ENCODE measurements around the gene NOXA1. TPM values are rescaled to one million over a fixed set of nuclear protein-coding genes. Genes with fewer than 3 reads are reported as not detected.
A peak's percentile ranks its signal among the peaks of the same experiment; 100 is the strongest.
"Not testable (repeated sequence)": the region's sequence is repeated elsewhere in the genome, so short reads cannot be mapped to it uniquely, and the experiment has no call there.

NOXA1 gene
- total and polyA plus RNA-seq, 3 donors from 2014 or later: 2.5 to 8.0 (median 4.6) TPM

- TF ChIP-seq CTCF (IDR thresholded peaks at IDR 0.05): no peak
- TF ChIP-seq POLR2A (IDR thresholded peaks at IDR 0.05): no peak
- H3K4me1 ChIP-seq: peaks cover 38% of the 10 kb centered on the region
- no peak overlapping the region for H3K4me3 ChIP-seq
- no peaks in the 10 kb centered on the region for H3K9me3 ChIP-seq
- DNase-seq: no peak
- WGBS, 2 donors: 67 to 79% methylated on average over 11 of the region's 11 CpGs
- H3K27ac ChIP-seq: peak overlapping the region; percentile 9 to 17
- no peaks in the 10 kb centered on the region for H3K36me3 ChIP-seq (ENCODE audit: low read depth, missing control alignments)
- no peaks in the 10 kb centered on the region for H3K27me3 ChIP-seq
- intact Hi-C loops (cut with DNase I; ENCODE audit: low total_unique reads): loop anchor here (10.0 kb wide), 1 partner anchor 95 kb away; no protein-coding TSS in a partner anchor
These were observed 13.7 kb upstream of the NOXA1 start for GRCh38 chr9:137409515-137409914.

- H3K4me3 ChIP-seq; H3K27me3 ChIP-seq; H3K36me3 ChIP-seq (ENCODE audit: low read depth, missing control alignments); DNase-seq; H3K9me3 ChIP-seq; intact Hi-C loops (cut with DNase I; ENCODE audit: low total_unique reads): not testable (repeated sequence)
- Histone ChIP-seq H3K27ac (peak overlapping the region in 1 of 2 donors; percentile 44), H3K4me1 (peaks cover 38% of the 10 kb centered on the region)
- 78 to 79% methylated on average over 11 to 18 of the region's 18 CpGs for WGBS, 2 donors
These were observed 12.8 kb upstream of the NOXA1 start for GRCh38 chr9:137410236-137410890.

GRCh38 chr9:137410891-137411249, 12.3 kb upstream of the NOXA1 start:
- Histone ChIP-seq H3K4me3 (no peak overlapping the region), H3K36me3 (ENCODE audit: low read depth, missing control alignments) (no peaks in the 10 kb centered on the region), H3K27ac (peak overlapping the region; percentile 39 to 44), H3K27me3 (no peaks in the 10 kb centered on the region), H3K9me3 (no peaks in the 10 kb centered on the region), H3K4me1 (peaks cover 38% of the 10 kb centered on the region)
- 85% methylated on average over 15 of the region's 15 CpGs; no CpG with 5 or more reads in 1 of the 2 donors for WGBS, 2 donors
- TF ChIP-seq CTCF (IDR thresholded peaks at IDR 0.05) (no peak), POLR2A (IDR thresholded peaks at IDR 0.05) (no peak)
- no peak for DNase-seq
- intact Hi-C loops (cut with DNase I; ENCODE audit: low total_unique reads): no loop called here

- no peaks in the 10 kb centered on the region for H3K27me3 ChIP-seq
- H3K27ac ChIP-seq: peak overlapping the region; percentile 39 to 44
- DNase-seq: no peak
- intact Hi-C loops (cut with DNase I; ENCODE audit: low total_unique reads): no loop called here
- no peak for TF ChIP-seq POLR2A (IDR thresholded peaks at IDR 0.05)
- no peak for TF ChIP-seq CTCF (IDR thresholded peaks at IDR 0.05)
- no peaks in the 10 kb centered on the region for H3K9me3 ChIP-seq
- WGBS, 2 donors: 76% methylated on average over 13 of the region's 17 CpGs; no CpG with 5 or more reads in 1 of the 2 donors
- no peak overlapping the region for H3K4me3 ChIP-seq
- no peaks in the 10 kb centered on the region for H3K36me3 ChIP-seq (ENCODE audit: low read depth, missing control alignments)
- H3K4me1 ChIP-seq: peaks cover 37% of the 10 kb centered on the region
These were observed 11.9 kb upstream of the NOXA1 start for GRCh38 chr9:137411260-137411644.

GRCh38 chr9:137411645-137412380, 11.4 kb upstream of the NOXA1 start:
- DNase-seq: peak; percentile 78
- H3K9me3 ChIP-seq: no peaks in the 10 kb centered on the region
- no peaks in the 10 kb centered on the region for H3K27me3 ChIP-seq
- TF ChIP-seq CTCF (IDR thresholded peaks at IDR 0.05) (no peak), POLR2A (IDR thresholded peaks at IDR 0.05) (no peak)
- no peaks in the 10 kb centered on the region for H3K36me3 ChIP-seq (ENCODE audit: low read depth, missing control alignments)
- peak overlapping the region; percentile 65 to 76 for H3K27ac ChIP-seq
- peaks cover 31% of the 10 kb centered on the region for H3K4me1 ChIP-seq
- intact Hi-C loops (cut with DNase I; ENCODE audit: low total_unique reads): no loop called here
- no peak overlapping the region for H3K4me3 ChIP-seq
- WGBS, 2 donors: 51 to 72% methylated on average over 6 to 28 of the region's 30 CpGs

Measured in testis (tissue), 3 donors.